Measurements from ENCODE around the gene ATP1A3.
"Not testable (repeated sequence)": the region's sequence is repeated elsewhere in the genome, so short reads cannot be mapped to it uniquely, and the experiment has no call there.

Gene ATP1A3

DNA sequence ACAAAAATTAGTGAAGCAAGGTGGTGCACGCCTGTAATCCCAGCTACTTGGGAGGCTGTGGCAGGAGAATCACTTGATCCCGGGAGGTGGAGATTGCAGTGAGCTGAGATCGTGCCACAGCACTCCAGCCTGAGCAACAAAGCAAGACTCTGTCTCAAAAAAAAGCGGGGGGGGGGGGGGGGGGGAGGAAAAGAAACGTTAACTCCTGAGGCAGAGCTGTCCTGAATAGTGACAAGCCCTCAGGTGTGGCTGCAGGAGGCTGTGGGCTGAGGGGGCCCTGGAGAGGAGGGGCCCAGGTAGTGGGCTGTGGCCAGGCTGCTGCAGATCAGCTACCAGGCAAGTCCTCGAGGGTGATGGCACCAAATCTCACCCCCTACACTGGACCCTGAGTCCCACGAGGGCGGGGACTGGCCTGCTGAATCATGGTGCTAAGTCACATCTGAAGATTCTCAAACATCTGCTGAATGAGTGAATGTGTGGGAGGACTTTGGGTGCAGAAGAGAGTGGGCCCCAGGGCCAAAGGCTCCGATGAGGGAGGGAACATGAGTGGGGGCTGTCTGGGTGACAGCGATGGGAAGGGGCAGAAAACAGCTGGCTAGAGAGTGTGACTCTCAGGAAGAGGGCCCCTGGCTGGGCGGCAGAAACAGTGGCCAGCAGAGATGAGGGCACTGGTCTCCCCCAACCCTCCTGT lies 24.6 kb upstream of the ATP1A3 start:
- H3K4me3 ChIP-seq (ENCODE audit: low read depth, low read length): no peak overlapping the region
- peaks cover 11% of the 10 kb centered on the region for H3K9me3 ChIP-seq (ENCODE audit: severe bottlenecking)
- no peaks in the 10 kb centered on the region for H3K27me3 ChIP-seq (ENCODE audit: insufficient read depth, low read depth, severe bottlenecking)
- peaks cover 21% of the 10 kb centered on the region for H3K36me3 ChIP-seq
- TF ChIP-seq CTCF (IDR thresholded peaks at IDR 0.05; ENCODE audit: low read depth, low read length): no peak
- no peak for DNase-seq
- H3K27ac ChIP-seq: no peak overlapping the region

DNA sequence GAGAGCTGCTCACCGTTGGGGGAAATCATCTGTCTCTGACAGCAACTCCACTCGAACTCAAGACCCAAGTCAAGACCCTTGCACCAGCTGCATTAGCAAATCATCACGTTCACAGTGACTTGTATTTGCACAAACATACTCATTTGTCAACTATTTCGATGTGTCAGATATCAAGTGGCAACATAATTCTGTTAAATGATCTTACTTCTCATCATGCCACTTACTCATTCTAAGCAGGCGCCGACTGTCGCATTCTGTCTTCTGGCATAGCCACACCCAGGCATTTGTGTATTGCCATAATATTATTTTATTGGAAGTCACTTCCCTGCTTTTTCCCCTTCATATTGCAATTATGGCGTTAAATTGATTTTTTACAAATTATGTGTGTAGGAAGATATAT lies 23.0 kb upstream of the ATP1A3 start:
- DNase-seq: no peak

DNA sequence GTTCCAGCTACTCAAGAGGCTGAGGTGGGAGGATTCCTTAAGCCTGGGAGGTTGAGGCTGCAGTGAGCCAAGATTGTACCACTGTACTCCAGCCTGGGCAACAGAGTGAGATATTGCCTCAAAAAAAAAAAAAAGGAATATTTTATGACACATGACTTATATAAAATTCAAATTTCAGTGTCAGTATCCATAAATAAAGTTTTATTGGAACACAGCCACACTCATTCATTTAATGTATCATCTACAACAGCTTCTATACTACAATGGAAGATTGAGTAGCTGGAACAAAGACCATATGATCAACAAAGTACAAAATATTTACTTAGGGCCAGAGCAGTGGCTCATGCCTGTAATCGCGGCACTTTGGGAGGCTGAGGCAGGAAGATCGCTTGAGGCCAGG lies 18.7 kb upstream of the ATP1A3 start:
- DNase-seq; H3K27me3 ChIP-seq (ENCODE audit: insufficient read depth, low read depth, severe bottlenecking); H3K9me3 ChIP-seq (ENCODE audit: severe bottlenecking); H3K27ac ChIP-seq; H3K4me3 ChIP-seq (ENCODE audit: low read depth, low read length); H3K36me3 ChIP-seq: not testable (repeated sequence)

More for the DNA sequence above, 23.0 kb upstream of the ATP1A3 start:
- Histone ChIP-seq H3K36me3 (peaks cover 21% of the 10 kb centered on the region), H3K27ac (no peak overlapping the region), H3K9me3 (ENCODE audit: severe bottlenecking) (peaks cover 11% of the 10 kb centered on the region), H3K27me3 (ENCODE audit: insufficient read depth, low read depth, severe bottlenecking) (no peaks in the 10 kb centered on the region), H3K4me3 (ENCODE audit: low read depth, low read length) (no peak overlapping the region)
- no peak for TF ChIP-seq CTCF (IDR thresholded peaks at IDR 0.05; ENCODE audit: low read depth, low read length)

DNA sequence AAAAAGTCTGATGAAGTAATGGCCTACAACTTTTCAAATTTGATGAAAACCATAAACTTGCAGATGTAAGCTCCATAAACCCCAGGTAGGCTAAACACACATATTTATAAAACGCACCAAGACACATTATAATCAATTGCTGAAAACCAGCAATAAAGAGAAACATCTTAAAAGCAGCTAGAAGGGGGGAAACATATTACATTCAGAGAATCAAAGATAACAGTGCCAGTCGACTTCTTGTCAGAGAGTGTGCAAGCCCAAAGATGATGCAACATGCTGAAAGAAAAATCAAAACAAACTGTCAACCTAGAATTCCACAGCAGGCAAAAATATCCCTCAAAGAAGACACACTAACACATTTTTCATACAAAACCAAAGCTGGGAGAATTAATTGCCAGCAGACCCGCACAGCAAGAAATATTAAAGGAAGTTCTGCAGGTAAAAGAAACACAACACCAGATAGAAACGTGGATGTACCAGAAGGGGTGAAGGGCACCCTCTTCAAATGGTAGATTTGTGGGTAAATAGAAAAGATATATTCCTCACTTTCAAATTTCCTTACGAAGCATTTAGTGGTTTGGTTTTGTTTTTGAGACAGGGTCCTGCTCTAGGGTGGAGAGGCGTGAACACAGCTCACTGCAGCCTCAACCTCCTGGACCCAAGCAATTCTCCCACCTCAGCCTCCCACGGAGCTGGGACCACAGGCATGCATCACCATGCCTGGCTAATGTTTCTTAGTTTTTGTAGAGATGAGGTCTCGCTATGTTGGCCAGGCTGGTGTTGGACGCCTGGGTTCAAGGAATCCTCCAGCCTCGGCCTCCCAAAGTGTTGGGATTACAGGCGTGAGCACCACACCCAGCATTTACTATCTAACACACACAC lies 16.5 kb upstream of the ATP1A3 start:
- Histone ChIP-seq H3K27ac (no peak overlapping the region), H3K4me3 (ENCODE audit: low read depth, low read length) (no peak overlapping the region), H3K9me3 (ENCODE audit: severe bottlenecking) (no peaks in the 10 kb centered on the region), H3K27me3 (ENCODE audit: insufficient read depth, low read depth, severe bottlenecking) (no peaks in the 10 kb centered on the region), H3K36me3 (no peaks in the 10 kb centered on the region; the same call in 1 of the 2 replicates)
- DNase-seq: no peak
- TF ChIP-seq CTCF (IDR thresholded peaks at IDR 0.05; ENCODE audit: low read depth, low read length): no peak

GRCh38 chr19:42006569-42006968 lies 12.5 kb upstream of the ATP1A3 start:
- no peak for TF ChIP-seq CTCF (IDR thresholded peaks at IDR 0.05; ENCODE audit: low read depth, low read length)

GRCh38 chr19:42005504-42005903 lies 11.5 kb upstream of the ATP1A3 start:
- no peaks in the 10 kb centered on the region for H3K27me3 ChIP-seq (ENCODE audit: insufficient read depth, low read depth, severe bottlenecking)
- no peak overlapping the region for H3K4me3 ChIP-seq (ENCODE audit: low read depth, low read length)
- no peak for TF ChIP-seq CTCF (IDR thresholded peaks at IDR 0.05; ENCODE audit: low read depth, low read length)
- H3K27ac ChIP-seq: no peak overlapping the region
- peaks cover 25% of the 10 kb centered on the region for H3K36me3 ChIP-seq
- no peak for DNase-seq
- no peaks in the 10 kb centered on the region for H3K9me3 ChIP-seq (ENCODE audit: severe bottlenecking)

More at GRCh38 chr19:42006569-42006968, 12.5 kb upstream of the ATP1A3 start:
- Histone ChIP-seq H3K36me3 (peaks cover 16% of the 10 kb centered on the region), H3K27ac (no peak overlapping the region), H3K9me3 (ENCODE audit: severe bottlenecking) (no peaks in the 10 kb centered on the region), H3K4me3 (ENCODE audit: low read depth, low read length) (no peak overlapping the region), H3K27me3 (ENCODE audit: insufficient read depth, low read depth, severe bottlenecking) (no peaks in the 10 kb centered on the region)
- DNase-seq: no peak
